ENCODE data around the gene S1PR5.
A peak's percentile ranks its signal among the peaks of the same experiment; 100 is the strongest.

Gene S1PR5

GRCh38 chr19:10517361-10517759, at the start of gene S1PR5:
Gene S1PR5, minus strand, starts transcription at chr19:10517447. Its CDS starts 2,436 bp downstream, at chr19:10515011.
- TF ChIP-seq CTCF (IDR thresholded peaks at IDR 0.05; ENCODE audit: unreplicated experiment in 3 of 3), result no peak
- Mint-ChIP-seq H3K27me3 (ENCODE audit: low read depth) (peaks cover 30% of the 10 kb centered on the region), H3K9me3 (no peaks in the 10 kb centered on the region), H3K4me1 (peaks cover 26% of the 10 kb centered on the region), H3K36me3 (ENCODE audit: low read depth) (peaks cover 3% of the 10 kb centered on the region), H3K27ac (peak within 1 kb of the TSS; percentile 59 to 91 (median 77)), H3K4me3 (peak within 1 kb of the TSS; percentile 89 to 94 (median 91))

DNA sequence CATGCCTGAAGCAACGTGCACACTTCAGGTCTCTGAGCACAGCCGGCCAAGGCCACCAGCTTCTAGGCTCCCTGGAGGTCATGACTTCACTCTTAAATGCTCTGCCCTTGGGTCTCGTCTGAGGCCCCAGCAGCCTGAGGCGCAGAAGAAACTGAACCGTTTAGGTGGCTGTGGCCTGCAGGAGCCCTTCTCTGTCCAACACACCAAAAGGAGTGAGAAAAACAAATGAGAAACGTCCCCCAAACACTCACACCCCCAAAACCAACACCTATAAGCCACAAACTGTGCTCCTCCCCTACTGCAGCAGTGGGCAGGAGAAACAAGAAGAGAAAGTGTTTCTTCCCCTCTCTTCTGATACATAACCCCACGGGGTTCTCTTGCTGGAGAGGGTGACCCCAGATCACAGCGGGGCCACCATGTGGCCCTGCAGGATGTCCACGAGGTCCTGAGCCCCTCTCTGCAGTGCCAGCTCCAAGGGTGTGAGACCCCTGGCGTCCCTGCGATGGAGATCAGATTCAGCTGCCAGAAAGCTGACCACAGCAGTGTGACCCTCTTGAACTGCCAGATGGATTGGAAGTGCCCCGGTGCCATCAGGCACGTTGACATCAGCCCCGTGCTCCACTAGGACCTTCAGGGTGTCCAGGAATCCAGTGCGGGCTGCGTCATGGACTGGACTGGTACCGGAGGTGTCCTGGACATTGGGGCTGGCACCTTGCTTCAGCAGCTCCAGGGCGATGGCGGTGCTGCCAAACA, 49.6 kb upstream of the S1PR5 start:
- Mint-ChIP-seq H3K27ac (peak overlapping the region; percentile 60 to 89 (median 83)), H3K4me1 (peaks cover 41% of the 10 kb centered on the region), H3K27me3 (ENCODE audit: low read depth) (no peaks in the 10 kb centered on the region), H3K9me3 (no peaks in the 10 kb centered on the region), H3K4me3 (peak overlapping the region; percentile 94 to 97 (median 95)), H3K36me3 (ENCODE audit: low read depth) (no peaks in the 10 kb centered on the region)
- no peak for TF ChIP-seq CTCF (IDR thresholded peaks at IDR 0.05; ENCODE audit: unreplicated experiment in 3 of 3)

GRCh38 chr19:10566408-10566657, 49.1 kb upstream of the S1PR5 start:
- Mint-ChIP-seq H3K27me3 (ENCODE audit: low read depth) (no peaks in the 10 kb centered on the region), H3K4me3 (peak overlapping the region; percentile 94 to 97 (median 95)), H3K9me3 (no peaks in the 10 kb centered on the region), H3K27ac (peak overlapping the region; percentile 60 to 89 (median 83)), H3K4me1 (peaks cover 41% of the 10 kb centered on the region), H3K36me3 (ENCODE audit: low read depth) (peaks cover 3% of the 10 kb centered on the region)
- no peak for TF ChIP-seq CTCF (IDR thresholded peaks at IDR 0.05; ENCODE audit: unreplicated experiment in 3 of 3)

DNA sequence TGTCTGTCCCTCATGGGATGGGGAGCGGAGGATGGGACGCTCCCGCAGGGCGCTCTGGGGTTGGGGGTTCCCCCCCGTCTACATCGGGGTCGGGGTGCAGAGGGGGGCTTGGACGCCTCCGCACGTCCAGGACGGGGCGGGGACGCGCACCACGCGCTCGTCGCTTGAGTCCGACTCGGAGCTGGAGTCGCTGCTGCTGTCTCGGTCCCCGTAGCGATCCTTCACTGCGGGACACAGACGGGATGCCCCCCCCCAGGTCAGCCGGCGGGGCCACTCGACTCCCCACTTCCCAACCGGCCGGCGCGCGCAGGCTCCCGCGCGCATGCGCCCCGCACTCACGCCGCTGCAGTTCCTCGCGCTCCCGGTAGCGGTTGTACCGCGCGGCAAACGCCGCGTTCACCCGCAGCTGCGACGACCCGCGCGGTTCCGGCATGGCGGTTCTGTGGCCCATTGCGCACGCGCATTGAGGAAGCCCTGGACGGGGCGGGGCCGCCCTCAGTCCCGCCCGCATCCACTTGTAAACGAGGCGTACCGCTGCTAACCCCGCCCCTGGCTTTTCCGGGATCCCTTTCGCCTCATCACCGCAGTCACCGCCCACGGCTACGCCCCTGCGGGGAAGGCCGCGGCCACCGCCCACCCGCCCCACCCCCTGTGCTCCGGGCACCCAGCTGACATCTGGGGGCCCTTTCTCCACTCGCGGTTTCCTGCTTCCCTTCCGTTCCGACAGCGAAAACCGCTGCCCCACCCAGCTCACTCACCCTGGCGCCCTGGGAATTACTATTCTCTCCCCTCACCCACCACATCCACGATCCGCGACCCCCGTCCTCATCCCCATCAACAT, 48.5 kb upstream of the S1PR5 start, which contains the start of gene KRI1:
TSS of gene KRI1 (minus strand) at position 444 of the 841 bp plus-strand sequence. CDS start at position 433, 11 bp downstream.
- Mint-ChIP-seq H3K27ac (peak within 1 kb of the TSS; percentile 83 to 93 (median 88)), H3K4me1 (peaks cover 41% of the 10 kb centered on the region), H3K9me3 (no peaks in the 10 kb centered on the region), H3K4me3 (peak within 1 kb of the TSS; percentile 94 to 97 (median 95)), H3K36me3 (ENCODE audit: low read depth) (peaks cover 8% of the 10 kb centered on the region), H3K27me3 (ENCODE audit: low read depth) (no peaks in the 10 kb centered on the region)
- TF ChIP-seq CTCF (IDR thresholded peaks at IDR 0.05; ENCODE audit: unreplicated experiment in 3 of 3), result peak; percentile 37 to 55 (median 53)

DNA sequence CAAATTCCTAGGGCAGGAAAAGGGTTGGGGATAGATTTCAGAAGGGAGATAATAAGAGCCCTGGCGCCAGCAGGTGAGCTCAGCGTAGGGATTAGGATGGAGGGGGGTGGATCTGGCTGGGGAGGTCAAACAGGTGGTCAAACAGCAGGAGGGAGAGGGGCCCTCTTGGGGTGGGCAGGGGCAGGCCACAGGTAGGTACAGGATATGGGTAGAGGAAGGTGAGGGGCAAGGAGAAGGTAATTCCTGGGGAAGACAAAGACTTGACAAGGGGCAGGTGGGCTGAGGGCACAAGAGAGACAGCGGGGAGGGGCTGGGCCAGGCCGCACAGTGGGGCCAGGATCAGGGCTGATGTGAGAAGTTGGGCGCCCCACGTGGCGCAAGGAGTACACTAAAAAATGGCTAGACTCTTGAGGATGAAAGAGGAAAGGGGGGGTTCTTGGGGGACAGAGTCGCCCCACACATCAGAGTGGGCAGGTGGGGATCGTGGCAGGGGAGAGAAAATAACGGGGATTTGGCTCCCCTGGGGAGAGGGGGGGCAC, 47.9 kb upstream of the S1PR5 start:
- H3K27me3 Mint-ChIP-seq (ENCODE audit: low read depth), result no peaks in the 10 kb centered on the region
- no peaks in the 10 kb centered on the region for H3K9me3 Mint-ChIP-seq
- peaks cover 15% of the 10 kb centered on the region for H3K36me3 Mint-ChIP-seq (ENCODE audit: low read depth)
- H3K4me1 Mint-ChIP-seq, result peaks cover 41% of the 10 kb centered on the region
- peak overlapping the region; percentile 94 to 97 (median 95) for H3K4me3 Mint-ChIP-seq
- TF ChIP-seq CTCF (IDR thresholded peaks at IDR 0.05; ENCODE audit: unreplicated experiment in 3 of 3), result no peak
- H3K27ac Mint-ChIP-seq, result peak overlapping the region; percentile 83 to 93 (median 88)
